AG08396 (cell line): ENCODE results near the gene SYMPK.

Experiments
- DNase-seq: peaks from one replicate; pipeline ENCODE4 v3.0.0; 2012; ENCODE audit warnings: low spot score, mixed read lengths

Gene SYMPK

DNA sequence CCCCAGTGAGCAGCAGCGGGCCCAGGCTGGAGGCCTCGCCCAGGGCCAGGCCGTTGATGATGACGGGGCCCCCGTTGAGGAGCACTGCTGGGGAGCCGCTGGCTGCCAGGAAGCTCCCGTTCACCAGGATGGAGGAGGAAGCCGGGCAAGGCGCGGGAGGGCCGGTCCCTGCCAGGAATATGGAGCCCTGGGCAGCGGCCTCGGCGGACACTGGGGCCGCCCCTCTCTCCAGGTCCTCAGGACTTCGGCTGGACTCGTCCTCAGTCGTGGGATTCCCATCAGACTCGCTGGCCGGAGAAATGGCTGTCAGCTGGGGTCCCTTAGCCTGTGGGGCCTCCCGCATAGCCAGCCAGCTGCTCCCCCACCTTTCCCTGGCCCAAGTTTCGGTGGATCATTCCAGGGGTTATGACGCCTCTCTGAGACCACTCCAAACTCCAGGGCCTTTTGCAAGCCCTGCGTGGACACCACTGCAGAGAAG lies 96.0 kb downstream of the SYMPK start:
- DNase-seq: peak; percentile 59

- no peak for DNase-seq
Observed at GRCh38 chr19:45766296-45766868, 96.6 kb downstream of the SYMPK start.

DNA sequence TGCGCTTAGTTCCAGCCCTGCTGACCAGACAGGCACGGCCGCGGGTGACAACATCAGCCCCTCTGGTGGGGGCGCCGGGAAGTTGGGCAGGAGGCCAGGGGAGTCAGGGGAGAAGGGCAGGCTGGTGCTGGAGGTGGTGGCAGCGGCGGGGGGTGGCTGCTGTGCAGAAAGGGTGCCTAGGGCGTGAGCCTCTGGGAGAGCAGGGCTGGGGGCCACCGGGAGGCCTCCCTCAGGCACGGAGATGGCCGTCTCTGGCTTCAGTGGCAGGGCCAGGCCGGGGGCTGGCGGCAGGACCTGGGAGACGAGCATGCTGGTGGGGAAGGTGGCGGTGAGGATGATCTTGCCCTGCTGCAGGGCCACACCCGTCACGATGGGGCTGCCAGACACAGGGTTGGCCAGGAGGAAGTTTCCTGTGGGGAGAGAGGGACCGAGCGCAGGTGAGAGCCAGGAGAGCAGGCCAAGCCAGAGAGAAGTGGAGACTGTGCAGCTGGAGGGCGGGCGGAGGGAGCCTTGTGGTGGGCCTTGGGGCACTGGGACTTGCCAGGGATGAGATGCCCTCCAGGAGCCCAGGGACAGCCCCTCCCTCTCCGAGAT lies 97.1 kb downstream of the SYMPK start:
- DNase-seq: no peak
